H1 (cell line): ENCODE data around the gene NRXN3. TPM values are rescaled to one million over a fixed set of nuclear protein-coding genes. Genes with fewer than 3 reads are reported as not detected.
A peak's percentile ranks its signal among the peaks of the same experiment; 100 is the strongest.

Experiments
- CBX8 ChIP-seq: fragments of 300-800, 300-1000 bp; sonication (generic); IDR thresholded peaks from 2 replicates; pipeline ENCODE4 v1.7.1; 2016; ENCODE audit warnings: low read depth, low read length, borderline replicate concordance
- CTBP2 ChIP-seq: IDR thresholded peaks from 2 replicates; pipeline ENCODE4 v1.7.0; 2011; ENCODE audit warnings: borderline replicate concordance, mild to moderate bottlenecking, moderate library complexity, mixed read lengths, low read length; ENCODE audit not compliant: insufficient read depth, insufficient read length
- JUND ChIP-seq: IDR thresholded peaks from 2 replicates; pipeline ENCODE4 v1.6.1; 2011; ENCODE audit warnings: mild to moderate bottlenecking, improper control_type of control experiment, low read length
- MAX ChIP-seq: IDR thresholded peaks from 2 replicates; pipeline ENCODE4 v1.6.1; 2012; ENCODE audit warnings: inconsistent platforms
- RXRA ChIP-seq: IDR thresholded peaks from 2 replicates; pipeline ENCODE4 v1.6.1; 2011; ENCODE audit warnings: low read depth, mild to moderate bottlenecking, low read length, moderate library complexity; ENCODE audit not compliant: insufficient read depth
- SUZ12 ChIP-seq: fragments of 200-600 bp; sonication (generic); IDR thresholded peaks from 2 replicates; pipeline ENCODE4 v1.6.1; 2012; ENCODE audit warnings: mild to moderate bottlenecking, inconsistent platforms, low read length, moderate library complexity, mixed read lengths
- TBP ChIP-seq: IDR thresholded peaks from 2 replicates; pipeline ENCODE4 v1.6.1; 2011; ENCODE audit warnings: low read depth, low read length, improper control_type of control experiment
- YY1 ChIP-seq: IDR thresholded peaks from 2 replicates; pipeline ENCODE4 v1.6.1; 2011; ENCODE audit warnings: low read depth, mild to moderate bottlenecking, low read length
- polyA plus RNA-seq, 7 experiments: library from polyadenylated mRNA; depleted of rRNA in 3 of 7; stranded (reverse) in 5 of 7; unstranded in 2 of 7; fragments of >200 nt in 5 of 7; fragments of 200-250 nt in 2 of 7; gene quantifications; 1 replicate in 5 of 7; 2 replicates in 1 of 7; 4 replicates in 1 of 7; pipeline versions ENCODE4 v1.2.1 to v1.2.3, GENCODE V29; 2011 to 2013; ENCODE audit warnings: missing spikeins in 2 of 7, mixed read lengths in 2 of 7
- total RNA-seq: library from RNA; stranded (reverse); fragmentation: NEBNext Ultra II Directional; extraction: Animal tissue kit (Norgen Biotek cat#: 25700); gene quantifications from 2 replicates; pipeline ENCODE4 v1.2.1, GENCODE V29; 2021
- TF ChIP-seq, protein P1 (sequence below): fragments of 300-600 bp; sonication (generic); IDR thresholded peaks from 2 replicates; pipeline ENCODE4 v1.7.1; 2012; ENCODE audit warnings: low read length, moderate library complexity, mild to moderate bottlenecking, inconsistent platforms; ENCODE audit not compliant: insufficient replicate concordance

Gene NRXN3
- total and polyA plus RNA-seq, 2 of the 8 experiments (the other 6 are each of a cell fraction or from before 2014, with no cell fraction given): 2.6 to 4.1 TPM

- TF ChIP-seq, protein P1, sequence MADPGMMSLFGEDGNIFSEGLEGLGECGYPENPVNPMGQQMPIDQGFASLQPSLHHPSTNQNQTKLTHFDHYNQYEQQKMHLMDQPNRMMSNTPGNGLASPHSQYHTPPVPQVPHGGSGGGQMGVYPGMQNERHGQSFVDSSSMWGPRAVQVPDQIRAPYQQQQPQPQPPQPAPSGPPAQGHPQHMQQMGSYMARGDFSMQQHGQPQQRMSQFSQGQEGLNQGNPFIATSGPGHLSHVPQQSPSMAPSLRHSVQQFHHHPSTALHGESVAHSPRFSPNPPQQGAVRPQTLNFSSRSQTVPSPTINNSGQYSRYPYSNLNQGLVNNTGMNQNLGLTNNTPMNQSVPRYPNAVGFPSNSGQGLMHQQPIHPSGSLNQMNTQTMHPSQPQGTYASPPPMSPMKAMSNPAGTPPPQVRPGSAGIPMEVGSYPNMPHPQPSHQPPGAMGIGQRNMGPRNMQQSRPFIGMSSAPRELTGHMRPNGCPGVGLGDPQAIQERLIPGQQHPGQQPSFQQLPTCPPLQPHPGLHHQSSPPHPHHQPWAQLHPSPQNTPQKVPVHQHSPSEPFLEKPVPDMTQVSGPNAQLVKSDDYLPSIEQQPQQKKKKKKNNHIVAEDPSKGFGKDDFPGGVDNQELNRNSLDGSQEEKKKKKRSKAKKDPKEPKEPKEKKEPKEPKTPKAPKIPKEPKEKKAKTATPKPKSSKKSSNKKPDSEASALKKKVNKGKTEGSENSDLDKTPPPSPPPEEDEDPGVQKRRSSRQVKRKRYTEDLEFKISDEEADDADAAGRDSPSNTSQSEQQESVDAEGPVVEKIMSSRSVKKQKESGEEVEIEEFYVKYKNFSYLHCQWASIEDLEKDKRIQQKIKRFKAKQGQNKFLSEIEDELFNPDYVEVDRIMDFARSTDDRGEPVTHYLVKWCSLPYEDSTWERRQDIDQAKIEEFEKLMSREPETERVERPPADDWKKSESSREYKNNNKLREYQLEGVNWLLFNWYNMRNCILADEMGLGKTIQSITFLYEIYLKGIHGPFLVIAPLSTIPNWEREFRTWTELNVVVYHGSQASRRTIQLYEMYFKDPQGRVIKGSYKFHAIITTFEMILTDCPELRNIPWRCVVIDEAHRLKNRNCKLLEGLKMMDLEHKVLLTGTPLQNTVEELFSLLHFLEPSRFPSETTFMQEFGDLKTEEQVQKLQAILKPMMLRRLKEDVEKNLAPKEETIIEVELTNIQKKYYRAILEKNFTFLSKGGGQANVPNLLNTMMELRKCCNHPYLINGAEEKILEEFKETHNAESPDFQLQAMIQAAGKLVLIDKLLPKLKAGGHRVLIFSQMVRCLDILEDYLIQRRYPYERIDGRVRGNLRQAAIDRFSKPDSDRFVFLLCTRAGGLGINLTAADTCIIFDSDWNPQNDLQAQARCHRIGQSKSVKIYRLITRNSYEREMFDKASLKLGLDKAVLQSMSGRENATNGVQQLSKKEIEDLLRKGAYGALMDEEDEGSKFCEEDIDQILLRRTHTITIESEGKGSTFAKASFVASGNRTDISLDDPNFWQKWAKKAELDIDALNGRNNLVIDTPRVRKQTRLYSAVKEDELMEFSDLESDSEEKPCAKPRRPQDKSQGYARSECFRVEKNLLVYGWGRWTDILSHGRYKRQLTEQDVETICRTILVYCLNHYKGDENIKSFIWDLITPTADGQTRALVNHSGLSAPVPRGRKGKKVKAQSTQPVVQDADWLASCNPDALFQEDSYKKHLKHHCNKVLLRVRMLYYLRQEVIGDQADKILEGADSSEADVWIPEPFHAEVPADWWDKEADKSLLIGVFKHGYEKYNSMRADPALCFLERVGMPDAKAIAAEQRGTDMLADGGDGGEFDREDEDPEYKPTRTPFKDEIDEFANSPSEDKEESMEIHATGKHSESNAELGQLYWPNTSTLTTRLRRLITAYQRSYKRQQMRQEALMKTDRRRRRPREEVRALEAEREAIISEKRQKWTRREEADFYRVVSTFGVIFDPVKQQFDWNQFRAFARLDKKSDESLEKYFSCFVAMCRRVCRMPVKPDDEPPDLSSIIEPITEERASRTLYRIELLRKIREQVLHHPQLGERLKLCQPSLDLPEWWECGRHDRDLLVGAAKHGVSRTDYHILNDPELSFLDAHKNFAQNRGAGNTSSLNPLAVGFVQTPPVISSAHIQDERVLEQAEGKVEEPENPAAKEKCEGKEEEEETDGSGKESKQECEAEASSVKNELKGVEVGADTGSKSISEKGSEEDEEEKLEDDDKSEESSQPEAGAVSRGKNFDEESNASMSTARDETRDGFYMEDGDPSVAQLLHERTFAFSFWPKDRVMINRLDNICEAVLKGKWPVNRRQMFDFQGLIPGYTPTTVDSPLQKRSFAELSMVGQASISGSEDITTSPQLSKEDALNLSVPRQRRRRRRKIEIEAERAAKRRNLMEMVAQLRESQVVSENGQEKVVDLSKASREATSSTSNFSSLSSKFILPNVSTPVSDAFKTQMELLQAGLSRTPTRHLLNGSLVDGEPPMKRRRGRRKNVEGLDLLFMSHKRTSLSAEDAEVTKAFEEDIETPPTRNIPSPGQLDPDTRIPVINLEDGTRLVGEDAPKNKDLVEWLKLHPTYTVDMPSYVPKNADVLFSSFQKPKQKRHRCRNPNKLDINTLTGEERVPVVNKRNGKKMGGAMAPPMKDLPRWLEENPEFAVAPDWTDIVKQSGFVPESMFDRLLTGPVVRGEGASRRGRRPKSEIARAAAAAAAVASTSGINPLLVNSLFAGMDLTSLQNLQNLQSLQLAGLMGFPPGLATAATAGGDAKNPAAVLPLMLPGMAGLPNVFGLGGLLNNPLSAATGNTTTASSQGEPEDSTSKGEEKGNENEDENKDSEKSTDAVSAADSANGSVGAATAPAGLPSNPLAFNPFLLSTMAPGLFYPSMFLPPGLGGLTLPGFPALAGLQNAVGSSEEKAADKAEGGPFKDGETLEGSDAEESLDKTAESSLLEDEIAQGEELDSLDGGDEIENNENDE: no peak
- no peak for TF ChIP-seq CBX8
- TF ChIP-seq YY1: peak; percentile 92
- TF ChIP-seq CTBP2: no peak
- TF ChIP-seq TBP: peak; percentile 38; the same call in 1 of the 2 replicates
- no peak for TF ChIP-seq RXRA
- TF ChIP-seq JUND: no peak
- peak; percentile 17; the same call in 1 of the 2 replicates for TF ChIP-seq MAX
- TF ChIP-seq SUZ12: no peak
Measured at GRCh38 chr14:78566026-78566858, 396.1 kb downstream of the NRXN3 start (continued).
